ENCODE measurements around the gene ZNF692.
"Not testable (repeated sequence)": the region's sequence is repeated elsewhere in the genome, so short reads cannot be mapped to it uniquely, and the experiment has no call there.

Gene ZNF692

DNA sequence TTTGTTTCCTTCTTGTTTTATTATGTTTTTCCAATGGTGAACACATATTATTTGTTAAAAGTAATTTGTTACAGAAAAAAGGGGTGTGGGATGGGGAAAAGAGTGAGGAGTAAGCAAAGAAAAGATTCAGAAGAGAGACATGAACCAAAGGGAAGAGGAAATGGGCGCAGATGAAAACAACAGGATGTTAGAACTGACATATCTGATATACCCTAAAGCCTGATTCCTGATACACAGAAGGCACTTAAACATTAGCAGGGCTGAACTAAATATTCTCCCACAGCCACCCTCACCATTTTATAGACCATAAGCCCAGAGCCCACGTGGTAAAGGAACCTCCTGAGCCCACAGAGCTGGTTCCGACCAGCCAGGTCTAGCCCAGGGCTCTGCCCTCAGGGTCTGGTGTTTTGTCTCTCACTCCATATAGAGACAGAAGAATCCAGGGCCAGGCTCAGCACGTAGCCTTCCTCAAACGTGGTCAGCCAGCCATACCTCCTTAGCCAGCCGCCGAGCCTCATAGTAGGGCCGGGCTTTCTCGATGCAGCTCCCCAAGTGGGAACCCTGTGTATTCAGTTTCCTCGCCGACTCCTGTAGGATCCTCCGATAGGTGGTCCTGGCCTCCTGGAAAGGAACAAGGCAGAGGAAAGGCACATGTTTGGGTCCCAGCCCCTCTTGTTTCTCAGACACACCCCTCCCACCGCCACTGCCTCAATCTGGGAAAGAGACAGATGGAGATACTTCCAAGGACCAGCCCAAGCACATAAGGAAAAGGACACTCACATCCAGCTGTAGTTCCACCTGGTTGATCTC lies 42.6 kb downstream of the ZNF692 start:
- in situ Hi-C loops (cut with MboI; ENCODE audit: low pct_unique_long_range_greater_than_20kb, low sequenced_read_pairs), result no loop called here
- no peak for DNase-seq

- DNase-seq, result no peak
- in situ Hi-C loops (cut with MboI; ENCODE audit: low pct_unique_long_range_greater_than_20kb, low sequenced_read_pairs), result no loop called here
These were observed 43.4 kb downstream of the ZNF692 start for GRCh38 chr1:248815407-248816034.

GRCh38 chr1:248814351-248814750 lies 44.5 kb downstream of the ZNF692 start:
- no peak for DNase-seq
- in situ Hi-C loops (cut with MboI; ENCODE audit: low pct_unique_long_range_greater_than_20kb, low sequenced_read_pairs), result no loop called here

DNA sequence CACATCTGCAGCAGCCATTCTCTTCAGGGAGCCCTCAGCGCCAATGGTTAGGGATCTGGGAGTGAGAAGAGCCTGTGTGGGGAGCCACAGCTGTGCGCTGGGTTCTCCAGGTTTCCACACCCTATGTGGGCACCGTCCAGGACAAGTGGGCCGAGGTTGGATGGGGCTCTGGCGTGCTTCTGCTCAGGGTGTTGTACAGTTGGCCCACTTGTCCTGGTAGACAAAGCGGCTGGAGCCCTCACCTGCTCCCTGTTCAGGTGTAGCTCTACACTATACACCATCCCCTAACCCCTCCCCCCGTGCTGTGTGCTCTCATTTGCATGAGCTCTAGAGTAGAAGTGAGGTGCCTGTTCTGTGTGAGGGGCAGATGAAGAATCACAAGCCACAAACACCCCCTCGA lies 45.3 kb downstream of the ZNF692 start:
- no peak for DNase-seq
- in situ Hi-C loops (cut with MboI; ENCODE audit: low pct_unique_long_range_greater_than_20kb, low sequenced_read_pairs), result no loop called here

- in situ Hi-C loops (cut with MboI; ENCODE audit: low pct_unique_long_range_greater_than_20kb, low sequenced_read_pairs), result no loop called here
- DNase-seq, result no peak
These were observed 46.0 kb downstream of the ZNF692 start for GRCh38 chr1:248812736-248813425.

GRCh38 chr1:248811514-248812490 lies 47.1 kb downstream of the ZNF692 start:
- DNase-seq, result no peak
- in situ Hi-C loops (cut with MboI; ENCODE audit: low pct_unique_long_range_greater_than_20kb, low sequenced_read_pairs), result no loop called here

DNA sequence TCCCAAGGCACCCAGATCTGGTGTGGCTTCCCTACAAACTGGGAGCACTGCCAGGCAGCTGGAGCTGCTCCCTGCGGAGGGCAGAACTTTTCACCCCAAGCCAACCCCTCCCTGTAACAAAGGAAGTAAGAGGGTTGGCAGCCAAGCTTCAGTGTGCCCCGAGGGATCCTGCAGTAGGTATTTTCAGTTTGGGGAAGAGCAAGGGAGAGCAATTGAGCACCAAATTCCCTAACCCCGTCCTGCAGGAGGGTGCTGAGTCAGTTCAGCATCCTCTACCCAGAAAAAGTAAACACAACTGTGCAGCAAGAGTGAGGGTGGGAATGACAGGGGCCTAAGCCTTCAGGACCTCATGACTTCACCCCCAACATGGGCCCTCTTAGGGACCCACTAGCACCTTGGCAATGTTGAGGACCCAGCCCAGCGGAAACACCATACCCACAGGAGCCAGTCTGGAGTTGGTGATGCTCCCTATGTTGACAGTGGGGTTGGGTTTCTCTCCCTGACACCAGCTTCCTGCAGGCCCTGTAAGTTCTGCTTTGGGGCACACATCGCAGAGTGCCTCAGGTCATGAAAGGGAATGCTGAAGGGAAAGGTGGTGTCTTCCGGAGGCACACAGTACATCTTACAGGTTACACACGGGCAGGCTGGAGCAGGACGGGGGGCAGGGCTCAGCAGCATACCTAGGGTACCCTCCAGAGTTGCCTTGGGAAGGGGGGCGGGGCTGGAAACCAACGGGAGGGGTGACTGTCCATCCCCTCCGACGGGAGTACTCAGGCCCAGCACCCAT lies 48.0 kb downstream of the ZNF692 start:
- DNase-seq, result no peak
- in situ Hi-C loops (cut with MboI; ENCODE audit: low pct_unique_long_range_greater_than_20kb, low sequenced_read_pairs), result no loop called here

GRCh38 chr1:248810000-248810726 lies 48.7 kb downstream of the ZNF692 start:
- in situ Hi-C loops (cut with MboI; ENCODE audit: low pct_unique_long_range_greater_than_20kb, low sequenced_read_pairs), result no loop called here
- no peak for DNase-seq

GRCh38 chr1:248808876-248809275 lies 50.0 kb downstream of the ZNF692 start:
- DNase-seq, result no peak
- in situ Hi-C loops (cut with MboI; ENCODE audit: low pct_unique_long_range_greater_than_20kb, low sequenced_read_pairs), result no loop called here

GRCh38 chr1:248807067-248807737 lies 51.7 kb downstream of the ZNF692 start:
- in situ Hi-C loops (cut with MboI; ENCODE audit: low pct_unique_long_range_greater_than_20kb, low sequenced_read_pairs), result no loop called here
- DNase-seq, result peak; percentile 66

DNA sequence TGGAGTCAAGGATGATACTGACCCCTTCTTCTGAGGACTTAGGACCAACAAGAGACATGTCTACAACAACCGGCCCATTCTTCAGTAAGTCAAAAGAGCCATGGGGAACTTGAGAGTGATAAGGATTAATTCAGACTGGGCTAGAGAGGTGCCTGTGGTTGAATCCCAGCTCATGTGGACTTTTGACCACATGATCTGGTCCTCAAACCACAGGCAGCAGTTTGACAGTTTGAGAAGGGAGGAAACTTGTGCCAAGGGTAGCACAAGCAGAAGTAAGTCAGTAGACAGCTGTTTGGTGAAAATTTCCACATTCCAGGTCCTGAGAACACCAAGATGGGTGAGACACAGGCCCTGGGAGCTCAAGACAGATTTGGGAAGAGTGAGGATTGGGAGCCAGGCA lies 53.0 kb downstream of the ZNF692 start:
- in situ Hi-C loops (cut with MboI; ENCODE audit: low pct_unique_long_range_greater_than_20kb, low sequenced_read_pairs), result no loop called here
- peak; percentile 69 for DNase-seq

DNA sequence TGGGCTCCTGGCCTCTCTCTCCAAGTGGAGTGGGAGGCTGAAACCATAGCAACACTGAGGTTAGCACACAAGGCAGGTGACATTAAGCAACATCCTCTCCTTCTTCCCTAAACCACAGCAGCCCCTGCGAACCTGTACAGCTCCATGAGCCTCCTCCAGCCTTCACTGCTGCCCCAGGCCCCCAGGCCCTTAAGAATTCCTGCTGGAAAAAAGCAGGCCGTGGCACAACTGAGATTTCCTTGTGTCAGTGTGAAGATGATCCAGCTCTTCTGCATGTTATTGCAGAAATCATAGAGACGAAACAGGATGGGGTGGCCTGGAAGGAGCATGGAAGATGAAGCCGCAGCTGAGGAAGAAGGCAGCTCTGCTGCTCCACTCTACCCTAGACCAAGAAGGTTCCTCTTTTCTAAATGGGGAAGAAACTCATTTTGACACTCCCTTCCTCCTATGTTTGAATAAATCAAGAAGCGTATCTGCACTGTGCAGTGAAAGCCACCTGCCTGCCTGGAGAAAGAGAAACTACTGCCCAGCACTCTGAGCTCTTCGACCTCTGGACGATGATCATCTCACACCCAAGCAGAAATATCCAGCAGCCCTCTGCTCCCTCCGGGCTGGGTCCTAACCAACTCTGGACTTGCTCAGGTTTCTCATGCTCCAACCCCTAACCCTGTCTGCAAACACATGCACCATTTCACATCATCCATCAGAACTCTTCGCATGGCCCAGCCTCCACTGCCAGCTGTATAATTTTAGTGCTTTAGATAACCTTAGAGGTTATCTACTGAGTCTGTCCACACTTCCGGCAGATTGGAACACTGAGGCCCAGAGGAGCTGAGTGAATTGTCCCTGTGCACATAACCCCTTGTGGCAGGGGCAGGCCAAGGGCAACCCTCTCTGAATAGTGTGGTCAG lies 53.9 kb downstream of the ZNF692 start:
- in situ Hi-C loops (cut with MboI; ENCODE audit: low pct_unique_long_range_greater_than_20kb, low sequenced_read_pairs), result no loop called here

DNA sequence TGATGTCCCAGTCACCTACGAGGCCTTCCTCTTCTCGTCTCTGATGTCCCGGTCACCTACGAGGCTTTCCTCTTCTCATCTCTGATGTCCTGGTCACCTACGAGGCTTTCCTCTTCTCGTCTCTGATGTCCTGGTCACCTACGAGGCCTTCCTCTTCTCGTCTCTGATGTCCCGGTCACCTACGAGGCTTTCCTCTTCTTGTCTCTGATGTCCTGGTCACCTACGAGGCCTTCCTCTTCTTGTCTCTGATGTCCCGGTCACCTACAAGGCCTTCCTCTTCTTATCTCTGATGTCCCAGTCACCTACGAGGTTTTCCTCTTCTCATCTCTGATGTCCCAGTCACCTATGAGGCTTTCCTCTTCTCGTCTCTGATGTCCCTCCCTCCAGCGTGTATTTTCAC lies 55.4 kb downstream of the ZNF692 start:
- DNase-seq; in situ Hi-C loops (cut with MboI; ENCODE audit: low pct_unique_long_range_greater_than_20kb, low sequenced_read_pairs): not testable (repeated sequence)

More for the DNA sequence above, 53.9 kb downstream of the ZNF692 start:
- DNase-seq, result peak; percentile 93

DNA sequence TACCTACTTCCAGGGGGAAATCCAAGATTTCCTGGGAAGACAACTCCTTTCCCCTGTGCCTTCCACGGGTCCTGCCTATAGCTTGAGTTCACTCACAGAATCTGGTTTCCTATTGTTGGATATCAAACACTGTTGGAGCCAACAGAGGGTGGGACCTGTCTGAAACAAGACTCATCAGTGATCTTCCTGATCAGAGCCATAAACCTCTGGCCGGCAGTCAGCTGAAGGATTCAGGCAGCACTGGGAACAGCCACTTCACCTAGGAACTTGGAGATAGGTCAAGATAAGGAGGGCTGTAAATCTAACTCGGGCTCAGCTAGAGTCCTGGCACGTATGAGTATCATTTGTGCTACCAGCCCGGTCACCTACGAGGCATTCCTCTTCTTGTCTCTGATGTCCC lies 56.4 kb downstream of the ZNF692 start:
- in situ Hi-C loops (cut with MboI; ENCODE audit: low pct_unique_long_range_greater_than_20kb, low sequenced_read_pairs), result no loop called here
- no peak for DNase-seq

DNA sequence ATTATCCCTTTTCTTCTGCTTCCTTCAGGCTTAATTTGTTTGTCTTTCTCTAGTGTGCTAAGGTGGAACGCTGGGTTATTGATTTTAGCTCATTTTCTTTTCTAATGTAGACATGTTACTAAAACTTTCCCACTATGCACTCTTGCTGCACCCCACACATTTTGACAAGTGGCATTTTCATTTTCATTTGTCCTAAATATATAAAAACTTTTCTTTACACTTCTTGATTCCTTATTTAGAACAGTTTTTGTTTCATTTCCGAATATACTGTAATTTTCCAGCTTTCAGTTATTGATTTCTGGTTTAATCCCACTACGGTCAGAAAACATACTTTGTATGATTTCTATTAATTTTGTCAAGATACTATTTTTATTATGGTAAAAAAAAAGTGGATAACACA lies 58.4 kb downstream of the ZNF692 start:
- in situ Hi-C loops (cut with MboI; ENCODE audit: low pct_unique_long_range_greater_than_20kb, low sequenced_read_pairs), result no loop called here
- DNase-seq, result no peak
